Airway epithelial cell (primary cell): Measurements from ENCODE around the gene DPM2. TPM values are rescaled to one million over a fixed set of nuclear protein-coding genes. Genes with fewer than 3 reads are reported as not detected.

Source experiments
- total RNA-seq: library from RNA; depleted of rRNA; stranded (reverse); fragments of >200 nt; gene quantifications from 2 replicates; pipeline ENCODE4 v1.2.3, GENCODE V29; 2015

The DPM2 gene
- total RNA-seq, result 23.0 and 30.4 TPM in 2 replicates

GRCh38 chr9:127937388-127938297 lies at the start of gene DPM2:
DPM2 (minus strand) TSS chr9:127937854; CDS start chr9:127937820, 34 bp downstream.

GRCh38 chr9:127980706-127981558 lies 43.3 kb upstream of the DPM2 start, which contains the start of gene EEIG1:
EEIG1 (minus strand) TSS chr9:127980989; CDS start chr9:127980137, 852 bp downstream.

GRCh38 chr9:127930231-127931091 lies 7.2 kb downstream of the DPM2 start, which contains the start of gene PIP5KL1:
PIP5KL1 (minus strand) TSS chr9:127930777; CDS start chr9:127930752, 25 bp downstream.

GRCh38 chr9:127916720-127917581 lies 20.7 kb downstream of the DPM2 start, which contains the start of gene ST6GALNAC4:
ST6GALNAC4 (minus strand) TSS chr9:127917041; CDS start chr9:127916419, 622 bp downstream.

GRCh38 chr9:127899128-127899943 lies 38.3 kb downstream of the DPM2 start, which contains the start of gene ST6GALNAC6:
ST6GALNAC6 (minus strand) TSS chr9:127899603; CDS start chr9:127897981, 1,622 bp downstream.

Other genes starting within 250 kb of the DPM2 start
- gene CFAP157, start 230.9 kb downstream of the DPM2 start, total RNA-seq, result not detected in 2 replicates
- gene PTRH1, start 222.2 kb downstream of the DPM2 start, total RNA-seq, result 41.0 and 44.5 TPM in 2 replicates
- not detected in 2 replicates for gene TTC16, start 221.8 kb downstream of the DPM2 start, total RNA-seq
- 13.6 and 17.7 TPM in 2 replicates for gene TOR2A, start 202.6 kb downstream of the DPM2 start, total RNA-seq
- 0.21 TPM in 1 of 2 replicates, not detected in the other for gene SH2D3C, start 159.2 kb downstream of the DPM2 start, total RNA-seq
- gene CDK9, start 151.8 kb downstream of the DPM2 start, total RNA-seq, result 16.2 and 26.1 TPM in 2 replicates
- 71.9 and 77.8 TPM in 2 replicates for gene FPGS, start 135.0 kb downstream of the DPM2 start, total RNA-seq
- 0.88 and 2.0 TPM in 2 replicates for gene ENG, start 83.2 kb downstream of the DPM2 start, total RNA-seq
- 26.3 and 47.5 TPM in 2 replicates for gene AK1, start 60.2 kb downstream of the DPM2 start, total RNA-seq
- 37.7 and 38.1 TPM in 2 replicates for gene ST6GALNAC6, start 38.3 kb downstream of the DPM2 start, total RNA-seq
- gene ST6GALNAC4, start 20.8 kb downstream of the DPM2 start, total RNA-seq, result 44.8 and 45.3 TPM in 2 replicates
- gene PIP5KL1, start 7.1 kb downstream of the DPM2 start, total RNA-seq, result 6.6 and 16.0 TPM in 2 replicates
- 4.1 and 8.6 TPM in 2 replicates for gene EEIG1, start 43.1 kb upstream of the DPM2 start, total RNA-seq
- gene NAIF1, start 129.5 kb upstream of the DPM2 start, total RNA-seq, result 8.2 and 10.0 TPM in 2 replicates
- 10.8 and 12.4 TPM in 2 replicates for gene SLC25A25, start 130.4 kb upstream of the DPM2 start, total RNA-seq
- gene PTGES2, start 189.9 kb upstream of the DPM2 start, total RNA-seq, result 103 and 109 TPM in 2 replicates
- 24.7 and 33.4 TPM in 2 replicates for gene LCN2, start 211.6 kb upstream of the DPM2 start, total RNA-seq
- 251 and 413 TPM in 2 replicates for gene BBLN, start 222.4 kb upstream of the DPM2 start, total RNA-seq